RPMI8226 (cell line): ENCODE data around the gene NF1.
"Not testable (repeated sequence)": the region's sequence is repeated elsewhere in the genome, so short reads cannot be mapped to it uniquely, and the experiment has no call there.

Experiments used
- DNase-seq: peaks from one replicate; pipeline ENCODE4 v3.0.0-alpha.2; 2015

NF1 gene

GRCh38 chr17:31136319-31136718 lies 41.5 kb downstream of the NF1 start:
- DNase-seq = no peak

GRCh38 chr17:31140111-31140510 lies 45.3 kb downstream of the NF1 start:
- no peak for DNase-seq

DNA sequence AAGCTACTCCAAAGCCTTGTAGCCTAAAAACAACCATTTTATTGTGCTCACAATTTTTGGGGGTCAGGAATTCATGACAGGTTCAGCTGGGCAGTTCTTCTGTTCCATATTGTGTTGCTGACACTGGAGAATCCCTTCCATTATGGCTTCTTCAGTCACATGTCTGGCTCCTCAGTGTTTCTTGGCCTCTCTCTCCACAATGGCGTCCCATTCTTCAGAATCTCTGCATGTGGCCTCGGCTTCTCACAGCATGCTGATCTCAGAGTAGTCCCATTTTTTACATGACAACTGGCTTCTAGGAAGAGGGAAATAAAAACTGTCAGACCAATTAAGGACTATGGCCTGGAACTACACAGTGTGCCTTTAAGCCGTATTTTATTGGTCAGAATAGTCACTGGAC lies 49.7 kb downstream of the NF1 start:
- DNase-seq = no peak

- no peak for DNase-seq
Observed at GRCh38 chr17:31144836-31145235, 50.1 kb downstream of the NF1 start.

GRCh38 chr17:31147507-31148202 lies 52.9 kb downstream of the NF1 start:
- no peak for DNase-seq

DNA sequence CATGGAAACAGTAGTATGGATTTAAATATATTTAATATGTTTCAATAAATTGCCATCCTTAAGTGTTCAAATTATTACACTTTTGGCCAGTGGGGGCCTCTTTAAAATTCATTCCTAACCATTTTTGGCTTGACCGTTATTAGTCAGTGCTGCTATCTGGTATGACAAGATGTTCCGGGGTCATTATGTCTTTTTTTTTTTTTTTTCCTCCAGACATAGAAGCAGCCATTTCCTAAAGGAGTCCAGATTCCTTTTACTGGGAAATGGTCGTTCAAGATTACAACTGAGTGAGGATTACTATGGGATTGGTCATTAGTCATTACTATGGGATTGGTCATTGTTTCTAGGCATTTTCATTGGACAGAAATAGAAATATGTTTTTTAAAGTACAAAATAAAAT lies 53.4 kb downstream of the NF1 start:
- no peak for DNase-seq

DNA sequence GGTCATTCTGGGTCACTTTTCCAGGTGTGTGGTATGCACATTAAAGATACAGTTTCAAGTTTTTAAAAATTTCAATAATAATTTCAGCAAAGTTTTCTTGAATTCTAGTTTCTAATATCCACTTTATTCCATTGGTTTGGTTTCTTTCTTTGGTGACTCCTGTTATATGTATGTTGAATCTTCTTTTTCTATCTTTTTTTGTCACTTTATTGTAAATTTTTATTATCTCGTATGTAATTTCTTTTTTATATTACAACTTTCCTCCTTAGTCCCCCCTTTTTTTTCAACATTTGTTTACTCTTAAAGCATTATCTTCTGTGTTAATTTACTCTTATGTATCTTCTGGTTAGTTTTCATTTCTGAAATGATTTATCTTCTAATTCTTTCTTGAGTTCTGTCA lies 57.5 kb downstream of the NF1 start:
- DNase-seq = no peak

GRCh38 chr17:31155208-31155810 lies 60.5 kb downstream of the NF1 start:
- no peak for DNase-seq

GRCh38 chr17:31156326-31156725 lies 61.5 kb downstream of the NF1 start:
- no peak for DNase-seq

DNA sequence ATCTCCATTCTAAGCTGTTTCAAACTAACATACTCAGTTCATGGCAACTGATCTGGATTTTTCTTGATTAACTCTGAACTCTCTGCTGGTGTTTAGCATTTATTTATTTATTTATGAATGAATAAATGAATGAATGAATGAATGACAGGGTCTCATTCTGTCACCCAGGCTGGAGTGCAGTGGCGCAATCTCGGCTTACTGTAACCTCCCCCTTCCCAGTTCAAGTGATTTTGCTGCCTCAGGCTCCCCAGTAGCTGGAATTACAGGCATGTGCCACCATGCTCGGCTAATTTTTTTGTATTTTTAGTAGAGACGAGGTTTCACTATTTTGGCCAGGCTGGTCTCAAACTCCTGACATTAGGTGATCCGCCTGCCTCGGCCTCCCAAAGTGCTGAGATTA lies 62.1 kb downstream of the NF1 start:
- DNase-seq = not testable (repeated sequence)

DNA sequence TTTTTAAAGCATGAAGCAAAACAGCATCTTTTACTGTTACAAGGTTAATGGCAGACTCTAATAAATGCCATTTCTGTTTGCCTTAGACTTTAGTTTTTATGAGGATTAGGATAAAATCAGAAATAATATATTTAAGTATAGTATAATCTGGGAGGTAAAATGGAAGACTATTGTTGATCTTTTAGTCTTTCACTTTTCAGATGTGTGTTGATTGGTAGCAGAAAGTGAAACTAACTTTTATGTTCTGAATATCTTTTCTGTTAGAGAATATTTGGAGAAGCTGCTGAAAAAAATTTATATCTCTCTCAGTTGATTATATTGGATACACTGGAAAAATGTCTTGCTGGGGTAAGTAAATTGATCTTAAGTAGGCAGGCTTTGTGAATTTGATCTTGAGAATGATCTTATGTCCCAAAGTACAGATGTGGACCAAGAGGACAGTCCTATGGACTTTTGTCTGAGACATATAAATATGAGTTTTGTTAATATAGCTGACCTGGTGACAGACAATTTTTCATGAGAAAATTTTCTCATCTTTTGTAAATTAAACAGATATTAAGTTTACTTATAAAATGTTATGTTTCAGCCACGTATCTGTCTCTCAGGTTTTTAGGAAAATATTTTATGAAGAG lies 64.1 kb downstream of the NF1 start:
- DNase-seq = no peak

DNA sequence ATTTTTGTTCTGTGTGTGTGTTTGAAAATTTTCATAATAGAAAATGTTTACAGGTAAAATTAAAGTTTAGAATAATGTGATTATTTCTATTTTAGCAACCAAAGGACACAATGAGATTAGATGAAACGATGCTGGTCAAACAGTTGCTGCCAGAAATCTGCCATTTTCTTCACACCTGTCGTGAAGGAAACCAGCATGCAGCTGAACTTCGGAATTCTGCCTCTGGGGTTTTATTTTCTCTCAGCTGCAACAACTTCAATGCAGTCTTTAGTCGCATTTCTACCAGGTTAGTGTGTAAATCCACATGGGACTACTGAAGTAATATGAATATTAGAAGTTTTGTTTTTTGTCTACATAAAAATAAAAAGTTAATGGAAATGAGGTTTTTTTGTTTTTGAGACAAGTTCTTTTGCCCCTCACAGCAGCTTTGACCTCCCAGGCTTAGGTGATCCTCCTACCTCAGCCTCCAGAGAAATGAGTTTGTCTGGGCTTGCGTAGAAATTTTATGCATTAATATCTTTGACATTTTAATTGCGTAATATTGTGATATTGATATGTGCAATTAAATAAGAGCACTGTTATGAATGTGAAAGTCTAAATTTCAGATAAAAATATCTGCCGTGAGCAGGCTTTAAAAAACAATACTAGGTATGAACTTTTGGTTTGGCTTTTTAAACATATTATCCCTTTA lies 68.5 kb downstream of the NF1 start:
- no peak for DNase-seq

- DNase-seq = no peak
Observed at GRCh38 chr17:31167111-31167510, 72.3 kb downstream of the NF1 start.

- DNase-seq = no peak
Observed at GRCh38 chr17:31171701-31172100, 76.9 kb downstream of the NF1 start.

DNA sequence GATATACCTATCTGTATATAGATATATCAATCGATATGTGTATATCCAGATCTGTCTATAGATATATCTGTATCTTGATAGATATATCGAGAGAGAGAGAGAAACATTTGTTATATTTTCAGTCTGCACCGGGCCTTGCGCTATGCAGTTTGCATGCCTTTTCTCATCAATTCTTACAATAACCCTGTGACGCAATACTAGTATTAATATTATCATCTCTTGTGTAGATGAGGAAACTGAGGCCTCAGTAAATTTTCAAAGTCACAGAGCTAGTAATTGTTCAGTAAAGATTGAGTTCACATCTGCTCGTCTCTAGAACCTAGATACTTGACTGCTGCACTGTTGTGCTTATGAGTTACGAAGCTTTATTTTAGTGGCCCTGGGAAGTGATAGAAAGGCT lies 77.6 kb downstream of the NF1 start:
- DNase-seq = no peak

DNA sequence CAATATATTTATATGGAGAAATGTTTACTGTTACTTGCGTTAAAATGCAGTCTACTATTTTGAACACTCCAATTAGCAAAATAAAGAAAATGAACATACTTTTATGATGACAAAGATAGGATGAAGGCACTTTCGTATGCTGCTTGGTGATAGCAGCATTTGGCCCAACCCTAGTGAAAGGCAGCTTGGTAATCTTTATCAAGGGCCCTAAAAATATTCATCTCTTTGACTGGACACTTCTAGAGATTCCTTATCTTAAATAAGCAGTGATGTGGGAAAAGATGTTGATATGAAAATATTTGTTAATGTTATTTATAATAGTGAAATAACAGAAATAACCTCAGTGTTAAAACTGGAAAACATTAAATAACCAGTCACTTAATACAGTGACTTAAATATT lies 79.4 kb downstream of the NF1 start:
- no peak for DNase-seq

- DNase-seq = no peak
Observed at GRCh38 chr17:31175237-31175636, 80.5 kb downstream of the NF1 start.

- DNase-seq = not testable (repeated sequence)
Observed at GRCh38 chr17:31176143-31176542, 81.4 kb downstream of the NF1 start.

GRCh38 chr17:31178951-31179350 lies 84.2 kb downstream of the NF1 start:
- DNase-seq = not testable (repeated sequence)

DNA sequence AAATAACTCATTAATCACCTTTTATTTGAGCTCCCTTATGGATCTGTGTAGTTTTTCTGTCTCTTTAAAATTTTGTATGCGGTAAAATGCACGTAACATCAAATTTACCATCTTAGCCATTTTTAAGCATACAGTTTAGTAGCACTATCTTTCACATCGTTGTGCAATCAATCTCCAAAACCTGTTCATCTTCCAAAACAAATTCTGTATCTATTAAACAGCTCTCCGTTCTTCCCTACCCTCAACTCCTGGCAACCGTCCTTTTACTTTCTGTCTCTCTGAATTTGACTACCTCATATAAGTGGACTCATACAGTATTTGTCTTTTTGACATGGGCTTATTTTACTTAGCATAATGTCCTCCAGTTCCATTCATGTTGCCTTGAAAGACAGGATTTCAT lies 100.5 kb downstream of the NF1 start:
- DNase-seq = no peak

- DNase-seq = no peak
Observed at GRCh38 chr17:31198026-31198425, 103.2 kb downstream of the NF1 start.

- DNase-seq = not testable (repeated sequence)
Observed at GRCh38 chr17:31198666-31199065, 103.9 kb downstream of the NF1 start.

DNA sequence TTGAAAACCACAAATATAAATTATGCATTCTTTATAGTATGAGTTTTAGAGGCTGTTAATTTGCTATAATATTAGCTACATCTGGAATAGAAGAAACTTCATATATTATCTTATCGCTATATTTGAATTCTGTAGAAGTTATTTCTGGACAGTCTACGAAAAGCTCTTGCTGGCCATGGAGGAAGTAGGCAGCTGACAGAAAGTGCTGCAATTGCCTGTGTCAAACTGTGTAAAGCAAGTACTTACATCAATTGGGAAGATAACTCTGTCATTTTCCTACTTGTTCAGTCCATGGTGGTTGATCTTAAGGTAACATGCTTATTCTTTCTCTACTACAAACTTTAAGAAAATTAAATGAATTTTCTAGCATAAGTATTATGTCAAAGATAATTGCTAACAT lies 105.5 kb downstream of the NF1 start:
- no peak for DNase-seq

DNA sequence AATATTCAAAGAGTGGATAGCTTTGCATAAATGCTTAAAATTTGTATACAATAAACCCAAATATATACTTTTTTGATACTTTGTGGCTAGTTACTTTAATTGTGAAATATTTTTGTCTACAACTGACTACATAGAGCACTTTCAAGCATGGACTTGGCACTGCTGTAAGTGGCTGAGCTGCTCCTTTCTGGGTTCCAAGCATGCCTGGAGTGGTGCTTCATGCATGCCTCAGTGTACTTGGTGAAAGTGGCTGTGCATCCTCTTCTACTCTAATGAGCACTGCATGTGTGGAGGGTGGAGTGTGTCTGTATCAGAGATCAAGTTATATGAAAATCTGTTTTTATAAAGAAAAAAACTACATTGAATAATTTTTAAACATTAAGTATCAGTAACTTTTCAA lies 108.2 kb downstream of the NF1 start:
- no peak for DNase-seq
